ENCODE results near the gene ELMO2.
A peak's percentile ranks its signal among the peaks of the same experiment; 100 is the strongest.

Gene ELMO2

DNA sequence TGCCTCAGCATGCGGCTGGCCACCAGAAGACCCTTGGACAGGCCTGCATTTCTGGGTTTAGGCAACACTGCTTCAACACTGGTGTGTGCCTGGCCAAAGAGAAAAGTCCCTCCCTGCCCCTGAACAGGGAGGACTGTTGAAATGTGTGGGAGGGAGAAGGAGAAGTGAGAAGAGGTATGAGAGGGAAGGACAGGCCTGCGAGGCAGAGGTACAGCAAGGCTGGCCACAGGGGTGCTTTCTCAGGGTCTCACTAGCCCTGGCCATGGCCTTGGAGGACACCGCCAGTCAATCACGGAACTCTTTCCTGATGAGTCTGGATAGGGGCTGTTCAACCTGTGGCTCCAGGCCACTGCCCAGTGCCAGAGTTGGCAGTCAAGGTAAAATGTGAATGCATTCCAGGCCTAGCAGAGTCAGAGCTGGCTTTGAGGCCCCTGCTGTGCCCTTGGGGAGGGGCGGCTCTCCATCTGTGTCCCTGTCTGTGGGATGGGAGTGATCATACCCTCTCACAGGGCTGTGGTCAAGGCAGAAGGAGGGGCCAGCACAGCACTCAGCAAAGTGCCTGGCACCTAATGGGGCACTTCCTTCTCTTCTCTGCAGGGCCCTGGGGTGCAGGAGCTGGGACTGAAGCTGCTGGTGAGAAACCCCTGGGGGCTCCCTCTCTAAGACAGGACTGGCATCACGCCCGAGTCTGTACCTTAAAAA, 54.9 kb downstream of the ELMO2 start:
- Histone ChIP-seq H3K4me2 (ENCODE audit: low read depth, low read length) (no peak overlapping the region), H3K4me3 (ENCODE audit: low read length) (no peak overlapping the region), H2AFZ (ENCODE audit: low read length) (no peak overlapping the region), H3K9me3 (replicated peaks; ENCODE audit: insufficient read depth, low read length) (no peaks in the 10 kb centered on the region), H3K36me3 (replicated peaks; ENCODE audit: insufficient read depth, low read length) (no peaks in the 10 kb centered on the region), H3K4me1 (ENCODE audit: low read length) (peaks cover 11% of the 10 kb centered on the region), H3K79me2 (ENCODE audit: low read length) (no peaks in the 10 kb centered on the region), H3K27me3 (replicated peaks; ENCODE audit: insufficient read depth, low read length) (no peaks in the 10 kb centered on the region), H4K20me1 (ENCODE audit: insufficient read depth, low read length) (no peaks in the 10 kb centered on the region), H3K9ac (ENCODE audit: low read length) (no peak overlapping the region), H3K27ac (ENCODE audit: low read length) (no peak overlapping the region), H3F3A (ENCODE audit: insufficient read depth, low read length) (no peaks in the 10 kb centered on the region), H3K9me2 (replicated peaks; ENCODE audit: insufficient read depth, low read length) (no peaks in the 10 kb centered on the region)
- DNase-seq: no peak
- TF ChIP-seq EZH2phosphoT487 (IDR thresholded peaks at IDR 0.05; ENCODE audit: low read length) (no peak), EZH2 (optimal IDR thresholded peaks at IDR 0.05; ENCODE audit: low read depth, low read length) (no peak)
- TF ChIP-seq, protein P1, sequence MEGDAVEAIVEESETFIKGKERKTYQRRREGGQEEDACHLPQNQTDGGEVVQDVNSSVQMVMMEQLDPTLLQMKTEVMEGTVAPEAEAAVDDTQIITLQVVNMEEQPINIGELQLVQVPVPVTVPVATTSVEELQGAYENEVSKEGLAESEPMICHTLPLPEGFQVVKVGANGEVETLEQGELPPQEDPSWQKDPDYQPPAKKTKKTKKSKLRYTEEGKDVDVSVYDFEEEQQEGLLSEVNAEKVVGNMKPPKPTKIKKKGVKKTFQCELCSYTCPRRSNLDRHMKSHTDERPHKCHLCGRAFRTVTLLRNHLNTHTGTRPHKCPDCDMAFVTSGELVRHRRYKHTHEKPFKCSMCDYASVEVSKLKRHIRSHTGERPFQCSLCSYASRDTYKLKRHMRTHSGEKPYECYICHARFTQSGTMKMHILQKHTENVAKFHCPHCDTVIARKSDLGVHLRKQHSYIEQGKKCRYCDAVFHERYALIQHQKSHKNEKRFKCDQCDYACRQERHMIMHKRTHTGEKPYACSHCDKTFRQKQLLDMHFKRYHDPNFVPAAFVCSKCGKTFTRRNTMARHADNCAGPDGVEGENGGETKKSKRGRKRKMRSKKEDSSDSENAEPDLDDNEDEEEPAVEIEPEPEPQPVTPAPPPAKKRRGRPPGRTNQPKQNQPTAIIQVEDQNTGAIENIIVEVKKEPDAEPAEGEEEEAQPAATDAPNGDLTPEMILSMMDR (IDR thresholded peaks at IDR 0.05; ENCODE audit: low read length): no peak

DNA sequence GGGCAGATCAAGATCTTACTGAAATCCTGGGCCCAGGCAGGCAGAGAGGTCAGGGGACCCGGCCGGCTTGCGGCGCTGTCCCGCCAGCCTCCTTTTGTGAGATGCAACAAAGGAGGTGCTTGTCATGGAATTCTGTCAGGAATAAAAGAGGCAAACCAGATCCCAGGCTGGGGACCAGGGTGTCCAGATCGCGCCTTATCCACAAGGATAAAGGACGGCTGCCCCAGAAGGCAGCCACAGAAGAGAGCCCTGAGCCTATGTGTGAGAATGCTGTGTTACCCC, 55.5 kb downstream of the ELMO2 start:
- H3K9me2 ChIP-seq (replicated peaks; ENCODE audit: insufficient read depth, low read length): no peaks in the 10 kb centered on the region
- no peak overlapping the region for H3K4me2 ChIP-seq (ENCODE audit: low read depth, low read length)
- no peak overlapping the region; the same call in 1 of the 2 replicates for H3K27ac ChIP-seq (ENCODE audit: low read length)
- H3K4me1 ChIP-seq (ENCODE audit: low read length): peaks cover 11% of the 10 kb centered on the region
- no peaks in the 10 kb centered on the region for H3F3A ChIP-seq (ENCODE audit: insufficient read depth, low read length)
- H3K36me3 ChIP-seq (replicated peaks; ENCODE audit: insufficient read depth, low read length): no peaks in the 10 kb centered on the region
- H2AFZ ChIP-seq (ENCODE audit: low read length): no peak overlapping the region
- no peak overlapping the region for H3K4me3 ChIP-seq (ENCODE audit: low read length)
- no peaks in the 10 kb centered on the region for H3K9me3 ChIP-seq (replicated peaks; ENCODE audit: insufficient read depth, low read length)
- H3K27me3 ChIP-seq (replicated peaks; ENCODE audit: insufficient read depth, low read length): no peaks in the 10 kb centered on the region
- TF ChIP-seq, protein P1 (IDR thresholded peaks at IDR 0.05; ENCODE audit: low read length): no peak
- TF ChIP-seq EZH2phosphoT487 (IDR thresholded peaks at IDR 0.05; ENCODE audit: low read length): no peak
- no peak for TF ChIP-seq EZH2 (optimal IDR thresholded peaks at IDR 0.05; ENCODE audit: low read depth, low read length)
- no peak for DNase-seq
- H3K9ac ChIP-seq (ENCODE audit: low read length): no peak overlapping the region
- no peaks in the 10 kb centered on the region for H3K79me2 ChIP-seq (ENCODE audit: low read length)
- H4K20me1 ChIP-seq (ENCODE audit: insufficient read depth, low read length): no peaks in the 10 kb centered on the region

DNA sequence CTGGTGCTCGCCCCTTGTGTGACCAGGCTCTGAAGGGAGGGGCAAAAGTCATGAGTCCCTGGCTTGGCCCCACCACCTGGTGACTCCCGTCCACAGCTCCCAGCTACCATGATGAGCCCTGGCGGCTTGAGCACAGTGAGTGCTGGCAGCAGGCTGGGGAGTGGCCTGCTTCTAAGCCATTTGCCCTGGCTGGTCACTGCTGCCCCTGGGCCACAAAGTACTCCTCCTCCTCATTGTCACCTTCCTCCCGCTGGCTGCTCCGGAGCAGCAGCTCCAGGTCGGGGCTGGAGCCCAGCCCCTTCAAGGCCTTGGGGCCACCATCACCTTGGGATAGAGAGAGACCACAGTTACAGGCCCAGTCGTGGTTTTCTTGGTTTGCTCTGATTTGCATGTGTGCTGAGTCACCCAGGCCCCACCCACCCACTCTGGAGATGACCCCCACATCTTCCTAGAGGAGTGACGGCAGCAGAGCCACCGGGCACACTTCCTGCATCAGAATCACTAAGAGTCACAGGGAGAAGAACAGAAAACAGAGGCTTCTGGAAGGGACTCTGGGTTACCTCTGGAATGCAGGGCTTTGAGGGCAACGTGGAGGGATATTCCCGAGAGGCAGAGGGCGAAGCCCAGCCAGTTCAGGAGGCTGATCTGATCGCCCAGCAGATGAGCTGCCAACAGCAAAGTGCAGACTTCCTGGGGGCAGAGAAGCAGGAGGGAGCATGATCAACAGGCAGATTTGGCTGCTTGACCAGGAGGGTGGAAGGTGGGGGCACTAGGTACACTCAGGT, 56.0 kb downstream of the ELMO2 start:
- no peaks in the 10 kb centered on the region for H3K79me2 ChIP-seq (ENCODE audit: low read length)
- H3K27ac ChIP-seq (ENCODE audit: low read length): peak overlapping the region; percentile 8; the same call in 1 of the 2 replicates
- H3K9me3 ChIP-seq (replicated peaks; ENCODE audit: insufficient read depth, low read length): no peaks in the 10 kb centered on the region
- H3K4me3 ChIP-seq (ENCODE audit: low read length): no peak overlapping the region
- H3F3A ChIP-seq (ENCODE audit: insufficient read depth, low read length): no peaks in the 10 kb centered on the region
- no peaks in the 10 kb centered on the region for H3K36me3 ChIP-seq (replicated peaks; ENCODE audit: insufficient read depth, low read length)
- DNase-seq: no peak
- TF ChIP-seq EZH2phosphoT487 (IDR thresholded peaks at IDR 0.05; ENCODE audit: low read length) (no peak), EZH2 (optimal IDR thresholded peaks at IDR 0.05; ENCODE audit: low read depth, low read length) (no peak)
- TF ChIP-seq, protein P1 (IDR thresholded peaks at IDR 0.05; ENCODE audit: low read length): no peak
- H3K4me2 ChIP-seq (ENCODE audit: low read depth, low read length): no peak overlapping the region
- no peak overlapping the region for H3K9ac ChIP-seq (ENCODE audit: low read length)
- no peaks in the 10 kb centered on the region for H4K20me1 ChIP-seq (ENCODE audit: insufficient read depth, low read length)
- no peaks in the 10 kb centered on the region for H3K27me3 ChIP-seq (replicated peaks; ENCODE audit: insufficient read depth, low read length)
- H2AFZ ChIP-seq (ENCODE audit: low read length): no peak overlapping the region
- no peaks in the 10 kb centered on the region for H3K9me2 ChIP-seq (replicated peaks; ENCODE audit: insufficient read depth, low read length)
- H3K4me1 ChIP-seq (ENCODE audit: low read length): peaks cover 11% of the 10 kb centered on the region
